ENCODE data around the gene EP400.
A peak's percentile ranks its signal among the peaks of the same experiment; 100 is the strongest.
"Not testable (repeated sequence)": the region's sequence is repeated elsewhere in the genome, so short reads cannot be mapped to it uniquely, and the experiment has no call there.

The EP400 gene

DNA sequence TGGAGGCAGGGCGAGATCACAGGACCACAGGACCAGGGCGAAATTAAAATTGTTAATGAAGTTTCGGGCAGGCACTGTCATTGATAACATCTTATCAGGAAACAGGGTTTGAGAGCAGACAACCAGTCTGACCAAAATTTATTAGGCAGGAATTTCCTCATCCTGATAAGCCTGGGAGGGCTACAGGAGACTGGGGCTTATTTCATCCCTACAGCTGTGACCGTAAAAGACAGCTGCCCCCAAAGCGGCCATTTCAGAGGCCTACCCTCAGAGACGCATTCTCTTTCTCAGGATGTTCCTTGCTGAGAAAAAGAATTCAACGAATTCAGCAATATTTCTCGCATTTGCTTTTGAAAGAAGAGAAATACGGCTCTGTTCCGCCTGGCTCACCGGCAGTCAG is 97.9 kb downstream of the EP400 start:
- not testable (repeated sequence) for DNase-seq

DNA sequence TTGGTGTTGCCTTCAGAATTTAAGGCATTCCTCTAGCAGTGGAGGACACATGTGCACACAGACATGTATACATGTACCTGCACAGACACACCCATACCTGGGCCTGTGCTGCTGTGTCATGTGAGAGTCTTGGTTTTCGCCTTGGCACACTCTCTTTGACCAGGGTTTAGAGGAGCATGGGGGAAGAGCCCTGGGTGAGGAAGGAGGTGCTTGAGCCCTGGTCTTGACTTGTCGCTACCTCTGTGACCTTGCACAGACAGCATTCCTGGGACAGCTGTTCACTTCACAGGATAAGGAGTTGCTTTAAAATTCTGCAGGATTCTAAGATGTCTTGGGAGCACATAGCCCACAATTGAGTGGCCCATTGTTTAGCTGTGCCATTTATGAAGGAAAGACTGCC is 99.7 kb downstream of the EP400 start:
- DNase-seq: no peak

DNA sequence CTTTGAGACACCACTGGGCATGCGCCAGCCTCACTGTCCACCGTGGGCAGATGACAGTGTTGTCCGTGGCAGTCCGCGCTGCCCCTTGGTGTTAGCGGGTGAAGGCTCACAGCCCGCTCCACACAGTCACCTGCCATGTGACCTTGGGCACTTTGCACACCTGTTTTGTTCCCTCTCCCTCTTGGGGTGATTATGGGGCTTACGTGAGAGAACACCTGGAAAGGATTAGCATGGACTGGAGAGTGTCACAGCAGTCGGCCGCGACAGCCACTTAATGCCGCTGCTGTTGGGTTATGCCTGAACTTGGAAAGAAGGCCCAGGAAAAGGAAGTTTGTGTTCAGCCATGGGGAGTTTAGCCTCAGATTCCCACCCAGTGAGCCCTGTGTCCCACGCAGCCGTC is 100.1 kb downstream of the EP400 start:
- DNase-seq: no peak

DNA sequence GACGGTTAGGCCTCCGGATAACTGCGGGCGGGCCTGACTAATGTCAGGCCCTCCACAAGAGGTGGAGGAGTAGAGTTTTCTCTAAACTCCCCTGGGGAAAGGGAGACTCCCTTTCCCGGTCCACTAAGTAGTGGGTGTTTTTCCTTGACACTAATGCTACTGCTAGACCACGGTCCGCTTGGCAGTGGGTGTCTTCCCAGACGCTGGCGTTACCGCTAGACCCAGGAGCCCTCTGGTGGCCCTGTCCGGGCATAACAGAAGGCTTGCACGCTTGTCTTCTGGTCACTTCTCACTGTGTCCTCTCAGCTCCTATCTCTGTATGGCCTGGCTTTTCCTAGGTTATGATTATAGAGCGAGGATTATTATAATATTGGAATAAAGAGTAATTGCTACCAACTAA is 102.0 kb downstream of the EP400 start:
- not testable (repeated sequence) for DNase-seq

DNA sequence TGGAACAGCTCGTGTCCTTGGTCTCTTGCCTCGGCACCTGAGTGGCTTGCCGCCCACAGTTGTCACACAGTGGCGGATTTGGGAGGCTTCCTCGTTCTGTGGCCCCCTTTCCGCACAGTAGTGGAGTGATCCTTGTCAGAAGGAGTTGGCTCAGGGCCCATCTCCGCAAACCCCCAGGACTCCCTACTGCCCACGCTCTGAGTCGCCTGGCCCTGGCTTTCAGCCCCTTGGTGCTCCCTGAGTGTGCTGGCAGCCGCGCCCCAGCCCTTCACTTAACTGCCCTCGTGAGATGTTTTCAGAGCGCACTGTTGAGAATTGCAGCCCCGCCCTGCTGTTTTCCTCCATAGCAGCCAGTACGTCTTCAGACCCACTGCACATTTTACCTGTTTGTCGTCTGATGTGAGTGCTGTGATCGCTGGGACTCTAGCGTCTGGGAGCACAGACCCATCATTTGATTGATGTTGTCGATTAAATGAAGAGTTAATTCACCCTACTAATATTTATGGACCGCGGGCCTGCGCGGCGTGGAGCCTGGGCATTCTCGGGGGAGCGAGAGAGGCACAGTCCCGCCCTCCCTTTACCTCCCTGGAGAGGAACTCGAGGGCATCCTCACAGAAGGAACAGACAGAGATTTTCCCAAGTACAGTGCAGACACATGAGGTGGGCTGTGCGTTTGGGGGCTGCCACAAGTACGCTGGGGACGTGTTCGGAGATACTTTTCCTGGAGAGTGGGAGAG is 102.6 kb downstream of the EP400 start:
- DNase-seq: no peak

DNA sequence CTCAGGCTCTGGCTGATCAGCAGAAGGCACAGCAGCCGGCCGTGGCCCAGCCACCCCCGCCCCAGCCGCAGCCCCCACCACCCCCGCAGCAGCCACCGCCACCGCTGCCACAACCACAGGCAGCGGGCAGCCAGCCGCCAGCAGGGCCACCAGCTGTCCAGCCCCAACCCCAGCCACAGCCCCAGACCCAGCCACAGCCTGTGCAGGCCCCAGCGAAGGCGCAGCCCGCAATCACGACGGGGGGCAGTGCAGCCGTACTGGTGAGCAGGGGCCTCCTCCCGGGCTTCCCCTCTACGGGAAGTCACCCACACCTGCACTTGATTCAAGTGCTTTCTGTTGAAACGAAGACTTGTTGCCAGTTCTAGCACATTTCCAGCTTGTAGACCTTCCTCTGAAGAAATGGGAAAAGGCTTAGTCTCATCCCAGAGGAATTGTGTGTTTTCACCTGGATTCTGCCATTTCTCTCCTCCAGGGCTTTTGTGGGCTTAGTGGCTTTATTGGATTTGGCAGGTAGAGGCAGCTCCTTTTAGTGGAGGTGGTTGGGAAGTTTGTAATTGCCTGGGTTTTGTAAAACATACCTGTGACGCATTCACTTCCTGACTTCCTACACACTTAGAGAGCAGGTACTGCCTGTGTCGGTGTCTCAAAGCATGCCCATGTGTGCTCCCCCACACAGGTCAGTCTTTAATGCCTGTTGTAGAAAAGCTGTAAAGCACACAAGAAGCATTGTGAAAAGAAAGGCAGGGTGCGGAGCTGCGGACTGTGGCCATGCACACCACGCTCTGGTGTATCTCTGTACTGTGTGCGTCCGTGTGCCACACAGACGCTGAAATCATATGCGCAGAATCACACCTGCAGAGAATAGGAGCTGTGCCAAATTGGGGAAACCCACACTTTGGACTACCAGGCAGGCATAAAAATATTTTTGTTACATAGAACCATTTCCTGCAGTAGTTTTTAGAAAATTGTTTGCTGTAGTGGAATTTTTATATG is 103.9 kb downstream of the EP400 start:
- DNase-seq: no peak

DNA sequence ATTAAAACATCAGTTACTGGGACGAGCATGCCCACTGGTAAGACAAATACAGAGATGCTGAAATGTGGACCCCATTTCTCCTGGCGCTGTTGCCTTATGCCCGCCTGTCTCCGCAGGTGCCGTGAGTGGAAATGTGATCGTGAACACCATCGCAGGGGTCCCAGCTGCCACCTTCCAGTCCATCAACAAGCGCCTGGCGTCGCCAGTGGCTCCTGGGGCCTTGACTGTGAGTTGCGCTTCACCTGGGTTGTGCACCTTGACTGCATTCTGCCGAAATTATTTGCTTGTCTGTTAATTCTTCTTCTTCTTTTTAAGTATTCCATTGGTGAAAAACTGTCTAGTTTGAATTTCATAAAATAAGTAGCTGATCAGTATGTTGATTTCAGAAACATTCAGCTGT is 105.2 kb downstream of the EP400 start:
- DNase-seq: no peak

DNA sequence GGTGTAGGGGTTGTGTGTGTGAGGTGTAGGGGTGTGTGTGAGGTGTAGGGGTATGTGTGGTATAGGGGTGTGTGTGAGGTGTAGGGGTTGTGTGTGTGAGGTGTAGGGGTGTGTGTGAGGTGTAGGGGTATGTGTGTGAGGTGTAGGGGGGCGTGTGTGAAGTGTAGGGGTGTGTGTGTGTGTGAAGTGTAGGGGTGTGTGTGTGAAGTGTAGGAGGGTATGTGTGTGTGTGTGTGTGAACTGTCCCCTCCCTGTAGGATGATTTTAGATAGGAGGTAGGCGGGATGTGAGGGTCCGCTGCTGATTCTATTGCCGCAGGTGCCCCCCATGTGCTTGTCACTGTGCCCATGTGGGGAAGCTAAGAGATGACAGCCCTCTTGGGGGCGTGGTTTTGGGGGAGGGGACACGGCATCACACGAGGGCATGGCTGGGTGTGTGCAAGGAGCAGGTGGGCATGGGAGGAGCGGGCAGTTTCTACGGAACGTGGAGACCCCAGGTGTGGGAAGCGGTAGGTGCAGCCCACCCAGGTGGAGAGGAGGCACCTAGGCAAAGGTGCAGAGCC is 105.9 kb downstream of the EP400 start:
- no peak for DNase-seq

DNA sequence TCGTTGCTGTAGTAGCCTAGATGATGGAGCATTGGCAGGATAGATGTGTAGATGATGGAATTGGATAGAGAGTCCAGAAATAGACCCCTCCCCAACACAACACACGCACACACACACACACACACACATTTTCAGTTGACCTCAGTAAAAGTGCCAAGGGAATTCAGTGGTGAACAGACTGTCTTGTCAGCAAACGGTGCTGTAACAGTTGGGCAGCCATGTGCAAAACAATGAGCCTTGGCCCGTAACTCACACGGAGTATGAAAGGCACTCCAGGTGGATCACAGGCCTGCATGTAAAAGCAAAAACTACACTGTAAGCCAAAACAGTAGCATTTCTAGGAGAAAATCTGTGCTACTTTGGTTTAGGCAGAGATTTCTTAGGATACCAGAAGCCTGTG is 106.6 kb downstream of the EP400 start:
- DNase-seq: no peak

DNA sequence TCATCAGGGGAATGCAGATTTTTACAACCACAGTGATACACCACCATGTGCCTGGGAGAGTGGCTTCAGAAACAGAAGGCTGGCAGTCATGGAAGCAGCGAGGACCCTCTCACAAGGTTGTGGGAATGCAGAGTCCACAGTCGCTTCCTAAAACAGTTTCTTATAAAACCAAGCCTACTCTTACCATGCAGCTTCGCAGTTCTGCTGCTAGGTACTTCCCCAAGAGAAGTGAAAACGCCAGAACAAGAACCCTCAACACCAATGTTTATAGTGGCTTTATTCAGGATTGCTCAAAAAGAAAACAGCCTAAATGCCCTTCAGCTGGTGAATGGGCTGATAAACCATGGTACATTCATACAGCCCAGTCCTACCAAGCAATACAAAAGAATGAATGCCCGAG is 107.2 kb downstream of the EP400 start:
- no peak for DNase-seq

DNA sequence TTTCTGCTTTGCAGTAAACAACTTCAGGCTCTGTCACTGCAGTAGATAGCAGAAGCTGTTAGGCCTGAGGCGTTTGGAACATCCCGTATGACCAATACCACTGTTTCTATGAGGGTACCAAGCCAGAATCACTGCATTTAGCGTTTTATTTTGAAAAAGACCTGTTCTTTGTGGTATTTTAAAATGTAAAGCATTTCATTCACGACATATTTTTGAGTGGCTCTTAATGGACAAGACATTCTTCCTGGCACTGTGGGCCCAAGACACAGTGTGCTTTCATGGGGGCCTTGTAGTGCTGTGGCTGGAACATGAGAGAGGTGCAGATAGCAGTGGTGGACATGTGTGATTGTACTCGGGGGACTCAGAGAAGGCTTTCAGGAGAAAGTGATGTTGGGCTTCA is 107.9 kb downstream of the EP400 start:
- DNase-seq: no peak

DNA sequence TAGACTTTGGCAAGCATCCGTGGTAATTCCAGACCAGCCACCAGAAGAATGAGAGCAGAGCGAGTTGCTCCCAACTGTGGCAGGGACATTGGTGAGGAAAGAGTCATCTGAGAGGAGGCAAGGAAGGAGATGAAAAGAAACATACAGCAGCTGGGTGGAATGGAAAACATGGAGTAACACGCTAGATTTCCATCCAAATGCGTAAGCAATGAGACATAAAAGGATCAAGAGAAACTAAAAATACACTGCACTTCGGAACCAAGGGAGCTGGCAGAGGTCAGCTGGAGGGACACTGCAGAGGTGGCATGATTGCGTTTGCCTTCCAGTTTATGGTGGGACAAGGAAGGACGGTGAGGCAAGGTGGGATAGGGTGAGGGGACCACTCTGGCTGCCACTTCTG is 111.5 kb downstream of the EP400 start:
- DNase-seq: no peak

DNA sequence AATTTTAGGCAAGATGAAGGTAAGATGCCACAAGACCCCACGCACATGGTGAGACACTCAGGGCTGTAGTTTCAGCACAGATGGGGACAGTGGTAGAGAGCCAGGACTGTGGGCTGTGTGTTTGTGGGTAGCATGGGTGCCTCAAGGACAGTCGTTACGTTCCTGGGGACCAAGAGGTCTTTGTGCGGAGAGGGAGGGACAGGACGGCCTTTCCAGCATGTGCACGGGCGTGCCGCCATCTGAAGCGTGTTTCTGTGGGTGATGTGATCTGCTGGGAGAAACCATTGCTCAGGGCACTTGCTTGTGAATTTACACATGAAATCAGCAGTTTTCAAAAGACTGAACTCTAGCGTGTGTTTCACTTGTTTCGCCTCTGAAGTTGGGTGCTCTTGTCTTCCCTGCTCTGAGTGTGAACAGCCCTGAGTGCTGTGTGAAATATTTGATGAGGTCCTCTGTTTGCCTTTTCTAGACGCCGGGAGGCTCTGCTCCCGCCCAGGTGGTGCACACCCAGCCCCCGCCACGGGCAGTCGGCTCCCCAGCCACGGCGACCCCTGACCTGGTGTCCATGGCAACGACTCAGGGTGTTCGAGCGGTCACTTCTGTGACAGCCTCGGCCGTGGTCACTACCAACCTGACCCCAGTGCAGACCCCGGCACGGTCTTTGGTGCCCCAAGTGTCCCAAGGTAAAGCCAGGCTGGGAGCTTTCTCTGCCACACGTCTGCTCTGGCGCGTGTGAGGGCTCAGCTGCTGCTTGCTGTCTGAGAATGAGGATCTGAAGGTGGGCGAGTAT is 112.1 kb downstream of the EP400 start:
- DNase-seq: no peak

DNA sequence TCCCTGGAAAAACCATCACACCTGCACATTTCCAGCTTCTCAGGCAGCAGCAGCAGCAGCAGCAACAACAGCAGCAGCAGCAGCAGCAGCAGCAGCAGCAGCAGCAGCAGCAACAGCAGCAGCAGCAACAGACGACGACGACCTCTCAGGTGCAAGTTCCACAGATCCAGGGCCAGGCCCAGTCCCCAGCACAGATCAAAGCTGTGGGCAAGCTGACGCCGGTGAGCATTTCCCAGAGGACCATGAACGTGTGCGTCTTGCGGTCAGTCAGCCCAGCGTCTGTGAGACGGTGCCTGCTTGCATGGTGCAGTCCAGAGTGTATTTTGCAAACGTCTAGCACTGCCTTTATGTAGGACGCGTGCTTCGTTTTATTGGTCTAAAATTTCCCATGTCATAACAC is 112.7 kb downstream of the EP400 start:
- DNase-seq: no peak

DNA sequence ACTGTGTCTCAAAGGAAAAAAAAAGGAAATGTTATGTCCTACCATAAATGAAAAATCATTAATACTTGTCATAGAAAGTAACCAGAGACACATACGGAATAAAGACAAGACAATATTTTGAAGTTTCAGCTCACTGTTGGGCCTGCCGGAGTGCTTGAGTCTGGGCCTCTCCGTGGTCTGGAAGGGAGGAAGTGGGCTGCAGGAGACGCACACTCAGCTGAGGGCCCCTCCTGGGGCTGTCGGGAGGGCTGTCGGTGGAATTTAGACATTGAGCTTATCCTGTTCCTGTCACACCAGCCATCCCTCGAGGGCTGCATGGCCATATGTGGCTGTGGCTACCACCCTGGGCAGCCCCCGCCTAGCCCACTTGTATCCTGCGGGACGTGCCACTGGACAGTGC is 113.7 kb downstream of the EP400 start:
- no peak for DNase-seq

DNA sequence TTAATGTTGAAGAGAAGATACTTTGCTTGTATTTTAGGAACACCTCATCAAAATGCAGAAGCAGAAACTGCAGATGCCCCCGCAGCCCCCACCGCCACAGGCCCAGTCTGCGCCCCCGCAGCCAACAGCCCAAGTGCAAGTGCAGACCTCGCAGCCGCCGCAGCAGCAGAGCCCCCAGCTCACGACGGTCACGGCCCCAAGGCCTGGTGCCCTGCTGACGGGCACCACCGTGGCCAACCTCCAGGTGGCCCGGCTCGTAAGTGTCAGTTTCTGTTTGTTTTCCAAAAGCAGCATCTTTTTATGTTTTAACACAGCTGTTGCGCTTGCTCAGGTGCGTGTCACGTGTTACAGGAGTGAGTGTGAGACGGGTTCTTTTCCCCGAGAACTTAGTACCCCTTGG is 114.9 kb downstream of the EP400 start:
- no peak for DNase-seq

DNA sequence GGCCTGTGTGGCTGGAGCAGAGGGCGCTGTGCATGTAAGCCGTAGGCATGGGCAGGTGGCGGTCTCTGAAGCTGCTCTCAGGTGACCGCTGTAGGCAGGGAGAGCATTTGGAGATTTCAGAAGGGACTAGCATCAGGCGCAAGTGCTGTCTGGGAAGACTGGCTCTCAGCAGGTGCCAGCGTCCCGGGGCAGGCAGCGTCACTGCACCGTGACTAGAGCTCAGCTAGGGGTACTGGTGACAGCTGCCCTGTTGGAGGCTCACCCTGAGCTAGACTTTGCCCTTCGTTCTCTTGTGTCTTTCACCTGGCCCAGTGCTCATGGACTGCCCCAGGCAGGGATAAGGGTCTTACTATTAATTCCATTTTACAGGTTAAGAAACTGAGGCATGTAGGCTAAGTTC is 115.5 kb downstream of the EP400 start:
- DNase-seq: no peak

DNA sequence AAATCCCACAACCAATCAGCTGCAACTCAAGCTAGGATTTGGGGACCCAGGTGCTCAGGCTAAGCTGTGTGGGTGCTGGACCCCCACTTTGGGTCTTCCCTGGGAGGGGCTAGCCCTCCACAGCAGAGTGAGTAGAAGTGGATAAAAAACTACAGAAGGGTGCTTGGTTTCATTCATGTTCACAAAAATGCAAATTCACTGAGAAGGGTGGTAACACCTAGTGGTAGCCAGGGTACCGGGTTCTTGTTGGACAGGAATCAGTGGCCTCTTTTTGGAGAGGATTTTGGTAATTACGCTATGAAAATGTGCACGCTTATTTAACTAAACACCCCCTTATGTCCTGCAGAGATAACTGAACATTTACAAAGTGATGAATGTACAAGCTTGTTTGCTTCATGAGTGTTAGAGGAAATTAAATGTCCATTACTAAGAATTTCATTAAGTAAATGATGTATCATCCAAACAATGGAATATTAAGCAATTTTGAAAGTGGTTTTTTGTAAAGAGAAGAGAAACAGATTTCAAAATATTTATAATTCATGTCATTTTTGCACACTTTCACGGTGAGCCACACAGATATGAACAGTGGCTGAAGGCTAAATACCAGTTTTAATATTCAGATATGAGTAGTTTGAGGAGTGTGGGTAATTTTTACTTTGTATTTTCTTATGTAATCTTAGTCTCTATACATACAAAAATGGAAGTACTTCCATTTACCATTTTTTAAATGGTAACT is 116.0 kb downstream of the EP400 start:
- DNase-seq: no peak

DNA sequence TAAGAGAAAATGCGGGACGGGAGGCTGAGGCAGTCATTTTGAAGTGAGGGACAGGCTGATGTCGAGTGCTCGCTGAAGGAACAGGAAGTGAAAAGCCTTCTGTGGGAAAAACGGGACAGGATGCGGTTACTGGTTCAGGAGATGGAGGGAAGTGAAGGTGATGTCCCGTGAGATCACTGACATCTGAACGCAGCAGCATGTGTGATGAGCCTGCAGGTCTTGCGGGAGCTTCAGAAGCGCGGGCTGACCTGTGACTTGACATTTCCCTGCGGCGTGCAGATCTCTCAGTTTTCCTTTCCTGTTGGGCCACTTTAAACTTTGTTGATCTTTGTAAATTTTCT is 116.6 kb downstream of the EP400 start:
- DNase-seq: peak; percentile 45

DNA sequence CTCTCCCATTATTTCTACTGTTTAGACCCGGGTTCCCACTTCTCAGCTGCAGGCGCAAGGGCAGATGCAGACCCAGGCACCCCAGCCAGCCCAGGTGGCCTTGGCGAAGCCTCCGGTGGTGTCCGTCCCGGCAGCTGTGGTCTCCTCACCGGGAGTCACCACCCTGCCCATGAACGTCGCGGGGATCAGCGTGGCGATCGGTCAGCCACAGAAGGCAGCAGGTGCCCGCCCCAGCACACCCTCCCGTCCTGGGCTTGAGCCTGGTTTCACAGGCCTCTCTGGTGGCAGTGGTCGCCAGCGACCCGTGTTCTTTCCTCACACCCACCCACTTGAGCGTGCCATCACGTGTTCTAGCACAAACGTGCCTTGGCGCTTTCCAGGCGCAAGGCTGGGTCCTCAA is 117.0 kb downstream of the EP400 start:
- DNase-seq: no peak

DNA sequence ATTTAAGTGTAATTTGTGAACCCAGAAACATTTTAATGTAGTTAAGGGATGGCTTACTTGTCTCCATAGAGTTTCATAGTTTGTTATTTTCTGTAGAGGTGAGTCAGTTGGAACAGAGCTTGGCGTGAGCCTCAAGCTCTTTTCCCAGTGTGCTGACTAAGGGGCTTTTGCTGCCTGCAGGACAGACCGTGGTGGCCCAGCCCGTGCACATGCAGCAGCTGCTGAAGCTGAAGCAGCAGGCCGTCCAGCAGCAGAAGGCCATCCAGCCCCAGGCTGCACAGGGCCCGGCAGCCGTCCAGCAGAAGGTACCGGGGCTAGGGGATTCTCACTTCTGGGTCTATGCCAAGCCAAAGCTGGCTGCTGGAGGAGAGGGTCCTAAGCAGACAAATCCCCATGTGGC is 117.4 kb downstream of the EP400 start:
- DNase-seq: no peak

DNA sequence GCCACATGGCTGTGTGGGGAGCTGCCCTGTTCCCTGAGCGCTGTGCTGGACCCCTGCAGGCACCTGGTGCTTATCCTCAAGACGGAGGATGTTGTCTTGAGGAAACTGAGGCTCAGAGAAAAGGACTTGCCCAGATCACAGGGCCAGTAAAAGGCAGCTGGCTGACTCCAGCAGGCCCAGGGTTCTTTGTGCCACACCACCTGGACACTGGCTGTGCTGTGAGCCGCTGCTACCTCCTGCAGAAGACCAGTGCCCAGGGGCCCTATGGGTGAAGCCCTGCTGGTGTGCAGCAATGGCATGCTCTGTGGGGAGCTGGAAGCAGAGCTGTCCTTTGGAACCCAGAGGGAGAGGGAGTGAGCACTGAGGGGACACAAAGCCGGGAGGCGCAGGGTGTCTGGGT is 118.5 kb downstream of the EP400 start:
- DNase-seq: no peak

Measured in CD4-positive, alpha-beta T cell treated with Interleukin-17A for 4 hours (primary cell).